ENCODE data around the gene CLEC16A.

Gene CLEC16A

DNA sequence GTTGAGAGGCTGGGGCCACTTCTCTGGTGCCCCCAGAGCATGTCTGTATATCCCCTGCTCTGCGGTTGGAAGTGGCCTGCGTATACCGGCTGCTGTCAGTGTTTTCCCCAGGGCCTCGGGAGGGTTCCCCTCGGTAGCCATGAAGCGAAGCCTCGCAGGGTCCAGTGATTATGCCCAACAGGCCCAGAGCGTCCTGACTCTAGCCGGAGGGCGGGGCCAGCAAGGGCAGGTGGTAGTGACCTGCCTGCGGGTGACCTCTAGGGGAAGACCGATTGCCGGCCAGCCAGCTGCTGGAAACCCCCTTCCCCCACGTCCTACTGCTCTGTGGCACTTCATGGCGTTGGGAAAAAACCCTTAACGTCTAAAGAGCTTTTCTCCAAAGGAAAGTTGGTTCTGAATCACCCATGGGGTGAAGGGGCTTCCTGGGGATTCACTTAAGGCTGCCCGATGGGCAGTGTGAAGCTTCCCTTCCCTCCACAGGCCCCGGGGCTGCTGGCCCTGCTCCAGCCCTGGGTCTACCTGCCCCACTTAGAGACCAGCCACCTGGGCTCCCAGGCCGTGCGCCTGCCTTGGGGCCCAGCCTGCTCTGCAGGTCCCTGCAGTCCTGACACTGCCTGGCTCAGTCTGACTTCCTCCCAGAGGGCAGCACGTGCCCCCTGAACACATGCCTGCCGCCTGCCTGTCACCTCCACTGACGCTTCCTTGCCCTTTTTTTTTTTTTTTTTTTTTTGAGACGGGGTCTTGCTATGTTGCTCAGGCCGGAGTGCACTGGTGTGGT lies 238.9 kb downstream of the CLEC16A start:
- DNase-seq = no peak

GRCh38 chr16:11183951-11184350 lies 239.6 kb downstream of the CLEC16A start:
- no peak for DNase-seq

DNA sequence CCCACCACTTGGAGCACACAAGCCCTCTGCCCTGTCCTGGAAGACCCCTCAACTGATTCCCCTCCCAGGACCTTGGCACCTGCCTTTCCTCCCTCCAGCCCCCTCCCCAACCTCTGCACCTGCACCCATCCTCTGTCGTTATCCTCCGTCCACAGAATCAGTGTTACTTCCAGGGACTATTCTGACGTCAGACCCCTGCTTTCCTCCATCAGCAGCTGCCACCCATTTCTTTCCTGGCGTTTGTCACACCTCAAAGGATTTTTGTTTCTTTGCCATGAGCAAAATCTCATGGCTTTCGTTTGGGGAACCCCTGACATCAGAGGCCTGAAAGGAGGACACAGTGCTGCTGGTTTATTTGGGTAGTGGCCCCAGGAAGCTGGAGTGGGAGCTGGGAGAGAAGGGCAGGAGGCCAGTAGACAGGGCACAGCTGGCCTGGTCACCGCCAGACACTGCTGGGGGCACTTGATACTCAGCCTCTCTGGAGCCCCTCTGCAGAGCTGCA lies 243.2 kb downstream of the CLEC16A start:
- no peak for DNase-seq

DNA sequence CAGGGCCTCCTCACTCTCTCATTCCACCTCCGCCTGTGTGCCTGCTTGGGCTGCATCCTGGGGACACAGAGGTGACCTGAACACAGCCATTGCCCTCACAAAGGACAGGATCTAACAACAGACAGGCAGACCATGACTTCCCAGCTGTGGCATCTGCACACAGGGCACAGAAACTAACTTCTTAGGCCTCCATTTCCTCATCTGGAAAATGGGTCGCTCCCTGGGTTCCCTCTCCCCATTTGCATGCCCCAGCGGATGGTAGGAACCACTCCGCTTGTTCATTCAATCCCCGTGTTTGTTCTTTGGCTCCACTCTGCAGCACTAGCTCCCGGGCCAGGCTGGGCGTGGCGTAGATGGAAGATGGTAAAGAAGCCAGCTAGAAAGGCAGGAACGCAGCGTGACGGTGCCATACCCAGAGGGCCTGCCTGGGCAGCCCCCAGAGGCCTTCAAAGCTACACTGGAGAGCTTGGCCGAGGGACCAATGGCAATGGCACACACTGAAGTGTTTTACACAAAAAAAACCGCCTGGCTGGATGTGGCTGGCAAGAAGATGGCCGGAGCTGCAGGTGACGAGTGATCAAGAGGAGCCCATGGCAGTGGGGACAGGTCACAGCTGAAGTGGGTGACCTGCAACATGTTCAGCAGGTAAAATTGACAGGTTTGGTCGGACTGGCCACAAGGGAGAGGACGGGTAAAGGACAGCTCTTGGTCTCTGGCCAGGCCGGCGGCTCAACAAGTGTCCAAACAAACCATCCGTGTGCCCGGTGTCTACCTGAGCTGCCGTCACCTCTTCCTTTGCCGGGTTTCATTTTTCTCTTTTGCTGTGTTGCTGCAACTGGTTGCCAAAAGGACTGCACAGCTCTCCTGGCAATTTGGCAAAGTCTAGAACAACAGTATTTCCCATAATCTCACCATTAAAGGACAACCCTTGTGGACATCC lies 244.7 kb downstream of the CLEC16A start:
- DNase-seq = peak in 1 of 2 experiments; percentile 16

- peak; percentile 50 to 92 for DNase-seq
Observed at GRCh38 chr16:11190588-11191560, 246.5 kb downstream of the CLEC16A start.

GRCh38 chr16:11191665-11192064 lies 247.3 kb downstream of the CLEC16A start:
- DNase-seq = no peak

- no peak for DNase-seq
Observed at GRCh38 chr16:11193494-11193893, 249.1 kb downstream of the CLEC16A start.

DNA sequence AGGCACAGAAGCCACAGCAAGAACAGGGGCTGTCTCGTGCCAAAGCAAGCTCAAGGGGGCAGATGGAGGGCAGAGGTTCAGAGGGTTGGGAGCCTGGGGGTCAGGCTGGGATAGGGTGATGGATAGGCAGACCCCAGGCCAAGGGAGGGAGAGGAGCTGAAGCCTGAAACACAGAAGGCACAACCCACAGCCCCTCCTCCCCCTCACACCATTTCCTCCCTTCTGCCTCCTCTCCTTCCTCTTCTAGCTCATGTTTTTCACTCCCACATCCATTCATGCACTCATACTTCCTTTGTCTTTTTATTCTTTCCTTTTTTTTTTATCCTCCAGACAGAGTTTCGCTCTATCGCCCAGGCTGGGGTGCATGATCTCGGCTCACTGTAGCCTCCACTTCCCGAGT lies 250.5 kb downstream of the CLEC16A start:
- no peak for DNase-seq

DNA sequence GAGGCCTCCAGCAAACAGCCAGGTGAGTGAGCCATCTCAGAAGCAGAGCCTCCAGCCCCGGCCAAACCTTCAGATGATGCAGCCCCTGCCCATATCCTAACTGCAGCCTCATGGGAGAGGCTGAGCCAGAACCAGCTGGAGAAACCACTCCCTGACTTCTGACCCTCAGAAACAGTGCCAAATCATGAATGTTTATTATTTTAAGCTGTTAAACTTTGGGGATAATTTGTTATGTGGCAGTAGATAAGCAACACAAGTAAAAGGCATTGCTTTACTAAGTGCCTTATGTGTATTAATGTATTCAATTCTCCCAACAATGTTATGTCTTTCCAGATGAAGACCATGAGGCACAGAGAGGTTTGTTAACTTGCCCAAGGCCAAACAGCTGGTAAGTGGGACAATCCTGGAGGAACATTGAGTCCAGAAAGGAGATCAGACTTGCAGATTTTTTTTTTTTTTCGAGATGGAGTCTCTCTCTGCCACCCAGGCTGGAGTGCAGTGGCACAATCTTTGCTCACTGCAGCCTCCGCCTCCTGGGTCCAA lies 252.0 kb downstream of the CLEC16A start:
- no peak for DNase-seq

- DNase-seq = no peak
Observed at GRCh38 chr16:11198375-11198774, 254.0 kb downstream of the CLEC16A start.

GRCh38 chr16:11198828-11199227 lies 254.5 kb downstream of the CLEC16A start:
- DNase-seq = no peak

GRCh38 chr16:11200592-11200991 lies 256.2 kb downstream of the CLEC16A start:
- DNase-seq = no peak

- no peak for DNase-seq
Observed at GRCh38 chr16:11201498-11202259, 257.3 kb downstream of the CLEC16A start.

GRCh38 chr16:11202260-11203091 lies 258.1 kb downstream of the CLEC16A start:
- no peak for DNase-seq

DNA sequence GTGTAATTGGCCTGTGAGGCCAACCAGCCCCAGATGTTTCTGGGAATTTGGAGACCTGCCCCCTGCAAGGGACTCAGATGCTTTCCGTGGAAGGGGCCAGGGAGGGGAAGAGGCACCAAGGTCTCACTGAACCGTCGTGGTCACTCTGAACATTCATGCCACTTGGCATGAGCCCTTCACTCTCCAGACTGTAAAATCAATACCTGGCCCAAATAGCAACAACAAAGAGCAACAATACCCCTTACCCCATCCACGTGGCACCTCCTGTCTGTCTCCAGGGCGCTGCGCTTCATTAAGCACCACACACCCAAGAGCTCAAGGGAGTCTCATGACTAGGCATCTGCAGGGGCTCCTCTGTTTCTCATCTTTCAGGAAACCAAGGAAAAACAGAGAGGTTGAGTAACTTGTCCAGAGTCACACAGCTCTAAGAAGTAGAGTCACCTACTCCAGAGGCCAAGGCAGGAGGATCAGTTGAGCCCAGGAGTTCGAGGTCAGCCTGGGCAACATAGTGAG lies 258.8 kb downstream of the CLEC16A start:
- no peak for DNase-seq

DNA sequence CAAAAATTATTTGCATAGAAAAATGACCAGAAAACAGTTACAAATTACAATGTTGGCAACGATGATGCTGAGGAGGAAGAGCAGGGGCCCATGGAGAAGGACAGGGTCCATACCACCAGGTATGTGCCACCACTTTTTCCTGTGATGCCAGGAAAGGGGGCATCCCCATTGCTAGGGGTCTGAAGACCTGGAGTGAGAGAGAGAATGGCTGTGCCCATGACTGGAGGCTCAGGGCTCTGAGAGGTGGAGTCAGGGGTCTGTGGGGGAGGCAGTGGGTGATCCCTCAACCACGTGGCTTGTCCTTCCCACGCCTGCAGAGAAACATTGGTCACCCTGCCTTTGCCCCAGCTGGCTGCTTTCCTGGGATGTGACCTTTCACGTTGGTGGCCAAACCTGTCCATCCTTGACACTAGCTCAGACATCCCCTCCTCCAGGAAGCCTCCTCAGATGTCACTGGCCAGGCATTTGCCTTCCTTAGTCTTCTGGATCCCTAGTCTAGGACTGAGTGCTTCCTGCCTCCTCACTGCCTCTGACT lies 260.2 kb downstream of the CLEC16A start:
- no peak for DNase-seq

- no peak for DNase-seq
Observed at GRCh38 chr16:11205065-11205699, 260.8 kb downstream of the CLEC16A start.

DNA sequence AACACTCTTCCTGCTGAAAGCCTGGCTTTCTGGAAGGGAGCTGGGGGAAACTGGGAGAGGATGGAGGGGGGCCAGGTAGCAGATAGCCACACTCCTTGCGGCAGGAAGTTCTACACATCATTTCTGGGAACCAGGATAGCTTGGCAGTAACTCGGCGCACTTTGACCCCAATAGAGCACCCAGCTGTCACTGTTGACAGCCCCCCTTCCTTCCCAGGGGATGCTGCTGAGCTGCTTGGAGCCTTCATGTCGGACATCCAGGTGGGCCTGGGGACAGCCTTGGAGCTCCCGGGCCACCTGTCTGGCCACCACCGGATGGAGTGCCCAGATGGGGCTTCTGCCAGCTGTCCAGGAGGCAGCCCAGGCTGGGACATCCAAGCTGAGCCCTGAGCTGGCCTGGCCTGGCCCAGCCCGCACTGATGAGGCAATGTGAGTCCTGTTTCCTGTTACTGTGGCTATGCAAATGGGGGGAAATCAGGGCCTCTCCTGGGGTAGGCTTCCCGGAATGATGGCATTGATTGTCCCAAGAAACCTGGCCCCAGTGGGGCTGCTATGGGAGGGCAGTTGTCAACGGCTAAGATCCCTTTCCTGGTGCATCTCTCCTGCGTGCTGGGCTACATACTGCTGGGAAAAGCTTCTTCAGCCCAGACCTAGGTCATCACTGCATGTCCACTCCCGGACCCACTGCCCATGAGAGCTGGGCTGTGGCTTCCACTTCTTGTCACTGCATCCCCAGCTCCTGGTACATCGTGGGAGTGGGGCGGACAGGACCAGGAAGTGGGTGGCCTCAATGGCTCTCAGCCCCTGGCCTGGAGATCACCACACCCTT lies 261.6 kb downstream of the CLEC16A start:
- no peak for DNase-seq

All from NCI-H446 (cell line).